Activated CD8-positive, alpha-beta T cell treated with anti-CD3 and anti-CD28 coated beads, Interleukin-2, amount 10 ng/mL, durations not matched to agents 7 days and 5 days (primary cell): ENCODE results near the gene MICALL1. TPM values are rescaled to one million over a fixed set of nuclear protein-coding genes. Genes with fewer than 3 reads are reported as not detected.
A peak's percentile ranks its signal among the peaks of the same experiment; 100 is the strongest.

Experiments used
- ATAC-seq: fragments of 150-1000 bp; cut with Tn5 transposase; one replicate; pipeline ENCODE4 v1.10.0; 2021; ENCODE audit warnings: moderate library complexity
- CTCF ChIA-PET: fragments of 350-600 bp; sonication (Branson Sonifier 250); formaldehyde crosslinking; loops from one replicate; lab custom pipeline; 2021; ENCODE audit warnings: antibody characterized with exemption; lab: Charles Lee
- POLR2A ChIA-PET: fragments of 350-600 bp; sonication (Branson Sonifier 250); formaldehyde crosslinking; loops from one replicate; lab custom pipeline; 2021; ENCODE audit warnings: antibody characterized with exemption; lab: Charles Lee
- DNase-seq: peaks from one replicate; pipeline ENCODE4 v3.0.0-alpha.2; 2020
- H3K27ac Mint-ChIP-seq: one replicate; pipeline ENCODE4 v1.8.0; 2021; ENCODE audit warnings: mild to moderate bottlenecking, mixed read lengths
- H3K27me3 Mint-ChIP-seq: one replicate; pipeline ENCODE4 v1.8.0; 2021; ENCODE audit warnings: low read depth, mixed read lengths
- H3K36me3 Mint-ChIP-seq: one replicate; pipeline ENCODE4 v1.8.0; 2021; ENCODE audit warnings: low read depth, mixed read lengths
- H3K4me1 Mint-ChIP-seq: one replicate; pipeline ENCODE4 v1.8.0; 2021; ENCODE audit warnings: low read depth, mixed read lengths
- H3K4me3 Mint-ChIP-seq: one replicate; pipeline ENCODE4 v1.8.0; 2021; ENCODE audit warnings: mild to moderate bottlenecking, mixed read lengths
- H3K9me3 Mint-ChIP-seq: one replicate; pipeline ENCODE4 v1.8.0; 2022; ENCODE audit warnings: mixed read lengths; ENCODE audit not compliant: insufficient read depth
- total RNA-seq, 2 experiments: library from RNA; stranded (reverse); gene quantifications; one replicate each; pipeline ENCODE4 v1.2.3, GENCODE V29; 2021

Gene MICALL1
- total RNA-seq = 10 to 100 TPM; 21.3 to 24.5 TPM

GRCh38 chr22:37905534-37906363 is at the start of gene MICALL1:
MICALL1 (plus strand) TSS chr22:37906297; CDS start chr22:37906423, 126 bp downstream.
- peak; percentile 89 for ATAC-seq
- no peaks in the 10 kb centered on the region for H3K9me3 Mint-ChIP-seq
- H3K4me3 Mint-ChIP-seq = peak within 1 kb of the TSS; percentile 73
- POLR2A ChIA-PET = interaction anchor here (0.6 to 2.2 kb wide), 6 partner anchors 9 to 98 kb away, joined by 3 to 27 read pairs (median 4); partner anchors contain the start of gene GCAT
- H3K36me3 Mint-ChIP-seq = no peaks in the 10 kb centered on the region
- no peaks in the 10 kb centered on the region for H3K27me3 Mint-ChIP-seq
- CTCF ChIA-PET = interaction anchor here (1.0 to 1.9 kb wide), 9 partner anchors 9 to 268 kb away, joined by 3 to 19 read pairs (median 4); partner anchors contain the start of gene GCAT
- H3K4me1 Mint-ChIP-seq = peaks cover 37% of the 10 kb centered on the region
- peak within 1 kb of the TSS; percentile 78 for H3K27ac Mint-ChIP-seq
- peak; percentile 66 for DNase-seq

GRCh38 chr22:37860796-37861421 is 45.2 kb upstream of the MICALL1 start:
- Mint-ChIP-seq H3K4me3 (no peak overlapping the region), H3K36me3 (peaks cover 63% of the 10 kb centered on the region), H3K27me3 (no peaks in the 10 kb centered on the region), H3K9me3 (no peaks in the 10 kb centered on the region), H3K27ac (peak overlapping the region; percentile 2), H3K4me1 (peaks cover 3% of the 10 kb centered on the region)
- ChIA-PET CTCF (interaction anchor here (1.4 to 7.1 kb wide), 5 partner anchors 11 to 43 kb away, joined by 6 to 111 read pairs (median 17); partner anchors contain the start of gene ANKRD54), POLR2A (no interaction called here)
- DNase-seq = no peak
- no peak for ATAC-seq

- no peak overlapping the region for H3K27ac Mint-ChIP-seq
- H3K4me3 Mint-ChIP-seq = no peak overlapping the region
- no peaks in the 10 kb centered on the region for H3K27me3 Mint-ChIP-seq
- no peaks in the 10 kb centered on the region for H3K9me3 Mint-ChIP-seq
- POLR2A ChIA-PET = interaction anchor here (0.7 to 1.7 kb wide), 6 partner anchors 10 to 486 kb away, joined by 3 to 6 read pairs (median 4); partner anchors contain the start of gene EIF3L
- no peak for DNase-seq
- ATAC-seq = no peak
- CTCF ChIA-PET = interaction anchor here (0.6 to 7.1 kb wide), 39 partner anchors 9 to 235 kb away, joined by 3 to 111 read pairs (median 5); partner anchors contain the start of genes ANKRD54, GALR3, GCAT and MICALL1
- peaks cover 62% of the 10 kb centered on the region for H3K36me3 Mint-ChIP-seq
- peaks cover 3% of the 10 kb centered on the region for H3K4me1 Mint-ChIP-seq
Observed at GRCh38 chr22:37862570-37863325, 43.3 kb upstream of the MICALL1 start.

GRCh38 chr22:37865510-37865909 is 40.6 kb upstream of the MICALL1 start:
- CTCF ChIA-PET = interaction anchor here (7.1 kb wide), 1 partner anchor 47 kb away, joined by 111 read pairs; no protein-coding TSS in a partner anchor

GRCh38 chr22:37870273-37870672 is 35.8 kb upstream of the MICALL1 start:
- Mint-ChIP-seq H3K27ac (no peak overlapping the region), H3K4me3 (no peak overlapping the region), H3K27me3 (no peaks in the 10 kb centered on the region), H3K4me1 (no peaks in the 10 kb centered on the region), H3K36me3 (peaks cover 58% of the 10 kb centered on the region), H3K9me3 (no peaks in the 10 kb centered on the region)
- ATAC-seq = no peak
- ChIA-PET POLR2A (no interaction called here), CTCF (no interaction called here)
- DNase-seq = no peak

More at GRCh38 chr22:37865510-37865909, 40.6 kb upstream of the MICALL1 start:
- DNase-seq (no peak), ATAC-seq (no peak)
- no peak overlapping the region for H3K4me3 Mint-ChIP-seq
- H3K4me1 Mint-ChIP-seq = peaks cover 3% of the 10 kb centered on the region
- H3K27me3 Mint-ChIP-seq = no peaks in the 10 kb centered on the region
- POLR2A ChIA-PET = interaction anchor here (0.6 kb wide), 1 partner anchor 138 kb away, joined by 3 read pairs; no protein-coding TSS in a partner anchor
- H3K36me3 Mint-ChIP-seq = peaks cover 61% of the 10 kb centered on the region
- no peaks in the 10 kb centered on the region for H3K9me3 Mint-ChIP-seq
- no peak overlapping the region for H3K27ac Mint-ChIP-seq

- DNase-seq = no peak
- H3K4me3 Mint-ChIP-seq = no peak overlapping the region
- POLR2A ChIA-PET = no interaction called here
- ATAC-seq = no peak
- peaks cover 51% of the 10 kb centered on the region for H3K36me3 Mint-ChIP-seq
- no peaks in the 10 kb centered on the region for H3K9me3 Mint-ChIP-seq
- H3K4me1 Mint-ChIP-seq = peaks cover 3% of the 10 kb centered on the region
- CTCF ChIA-PET = interaction anchor here (0.9 to 3.1 kb wide), 4 partner anchors 18 to 63 kb away, joined by 3 to 12 read pairs (median 4); no protein-coding TSS in a partner anchor
- no peaks in the 10 kb centered on the region for H3K27me3 Mint-ChIP-seq
- no peak overlapping the region for H3K27ac Mint-ChIP-seq
Observed at GRCh38 chr22:37880668-37881440, 25.2 kb upstream of the MICALL1 start.

GRCh38 chr22:37884420-37884819 is 21.7 kb upstream of the MICALL1 start:
- H3K27ac Mint-ChIP-seq = no peak overlapping the region
- ChIA-PET POLR2A (no interaction called here), CTCF (interaction anchor here (0.8 to 2.5 kb wide), 4 partner anchors 12 to 67 kb away, joined by 3 to 12 read pairs (median 4); no protein-coding TSS in a partner anchor)
- no peaks in the 10 kb centered on the region for H3K27me3 Mint-ChIP-seq
- H3K36me3 Mint-ChIP-seq = peaks cover 45% of the 10 kb centered on the region
- H3K9me3 Mint-ChIP-seq = no peaks in the 10 kb centered on the region
- peaks cover 8% of the 10 kb centered on the region for H3K4me1 Mint-ChIP-seq
- ATAC-seq = no peak
- no peak for DNase-seq
- no peak overlapping the region for H3K4me3 Mint-ChIP-seq

GRCh38 chr22:37887584-37888378 is 18.3 kb upstream of the MICALL1 start:
- no peak for ATAC-seq
- H3K36me3 Mint-ChIP-seq = peaks cover 47% of the 10 kb centered on the region
- H3K4me1 Mint-ChIP-seq = peaks cover 8% of the 10 kb centered on the region
- peak overlapping the region; percentile 2 for H3K27ac Mint-ChIP-seq
- ChIA-PET POLR2A (interaction anchor here (0.7 kb wide), 1 partner anchor 9 kb away, joined by 3 read pairs; no protein-coding TSS in a partner anchor), CTCF (interaction anchor here (0.9 to 2.0 kb wide), 6 partner anchors 9 to 244 kb away, joined by 3 to 17 read pairs (median 4); no protein-coding TSS in a partner anchor)
- no peaks in the 10 kb centered on the region for H3K27me3 Mint-ChIP-seq
- no peak overlapping the region for H3K4me3 Mint-ChIP-seq
- no peaks in the 10 kb centered on the region for H3K9me3 Mint-ChIP-seq
- DNase-seq = no peak

- no peak overlapping the region for H3K27ac Mint-ChIP-seq
- H3K36me3 Mint-ChIP-seq = peaks cover 43% of the 10 kb centered on the region
- no peaks in the 10 kb centered on the region for H3K9me3 Mint-ChIP-seq
- no peak for ATAC-seq
- H3K4me1 Mint-ChIP-seq = peaks cover 32% of the 10 kb centered on the region
- POLR2A ChIA-PET = no interaction called here
- DNase-seq = no peak
- no peak overlapping the region for H3K4me3 Mint-ChIP-seq
- H3K27me3 Mint-ChIP-seq = no peaks in the 10 kb centered on the region
- CTCF ChIA-PET = interaction anchor here (1.2 kb wide), 1 partner anchor 28 kb away, joined by 4 read pairs; no protein-coding TSS in a partner anchor
Observed at GRCh38 chr22:37891926-37892325, 14.2 kb upstream of the MICALL1 start.
